Endothelial cell (in vitro differentiated cells): ENCODE data around the gene CLEC4G. TPM values are rescaled to one million over a fixed set of nuclear protein-coding genes. Genes with fewer than 3 reads are reported as not detected.

Experiments
- DNase-seq: peaks from one replicate; pipeline ENCODE4 v3.0.0; 2021; ENCODE audit warnings: low spot score
- H3K27ac Mint-ChIP-seq: one replicate; pipeline ENCODE4 v1.8.0; 2021; ENCODE audit warnings: mixed read lengths, inconsistent platforms; ENCODE audit not compliant: unreplicated experiment
- H3K27me3 Mint-ChIP-seq: one replicate; pipeline ENCODE4 v1.8.0; 2021; ENCODE audit warnings: mild to moderate bottlenecking, moderate library complexity, mixed read lengths, inconsistent platforms; ENCODE audit not compliant: unreplicated experiment
- H3K36me3 Mint-ChIP-seq: one replicate; pipeline ENCODE4 v1.8.0; 2021; ENCODE audit warnings: mild to moderate bottlenecking, low read depth, mixed read lengths, inconsistent platforms; ENCODE audit not compliant: unreplicated experiment
- H3K4me1 Mint-ChIP-seq: one replicate; pipeline ENCODE4 v1.8.0; 2021; ENCODE audit warnings: mild to moderate bottlenecking, mixed read lengths, inconsistent platforms; ENCODE audit not compliant: unreplicated experiment
- H3K4me3 Mint-ChIP-seq: one replicate; pipeline ENCODE4 v1.8.0; 2021; ENCODE audit warnings: mild to moderate bottlenecking, mixed read lengths, inconsistent platforms; ENCODE audit not compliant: unreplicated experiment
- H3K9me3 Mint-ChIP-seq: one replicate; pipeline ENCODE4 v1.8.0; 2021; ENCODE audit warnings: mixed read lengths, inconsistent platforms; ENCODE audit not compliant: unreplicated experiment
- CTCF ChIP-seq: fragments of 200-600 bp; sonication (generic); IDR thresholded peaks from one replicate; pipeline ENCODE4 v1.5.0; 2021; ENCODE audit warnings: antibody characterized with exemption; ENCODE audit not compliant: unreplicated experiment
- total RNA-seq: library from RNA; stranded (reverse); fragmentation: NEBNext Ultra II Directional; extraction: Animal tissue kit (Norgen Biotek cat#: 25700); gene quantifications from one replicate; pipeline ENCODE4 v1.2.1, GENCODE V29; 2021; ENCODE audit not compliant: unreplicated experiment

Gene CLEC4G
- total RNA-seq, 1 donor from 2014 or later: not detected

GRCh38 chr19:7742991-7743390 is 11.1 kb upstream of the CLEC4G start:
- Mint-ChIP-seq H3K9me3 (no peaks in the 10 kb centered on the region), H3K27ac (no peak overlapping the region), H3K36me3 (peaks cover 3% of the 10 kb centered on the region), H3K4me1 (no peaks in the 10 kb centered on the region), H3K27me3 (peaks cover 3% of the 10 kb centered on the region), H3K4me3 (no peak overlapping the region)
- TF ChIP-seq CTCF: no peak
- DNase-seq: no peak

- Mint-ChIP-seq H3K4me1 (no peaks in the 10 kb centered on the region), H3K4me3 (no peak overlapping the region), H3K36me3 (no peaks in the 10 kb centered on the region), H3K9me3 (no peaks in the 10 kb centered on the region), H3K27ac (no peak overlapping the region), H3K27me3 (peaks cover 4% of the 10 kb centered on the region)
- no peak for DNase-seq
- no peak for TF ChIP-seq CTCF
Observed at GRCh38 chr19:7742575-7742974, 10.7 kb upstream of the CLEC4G start.

- Mint-ChIP-seq H3K27me3 (peaks cover 5% of the 10 kb centered on the region), H3K4me1 (no peaks in the 10 kb centered on the region), H3K27ac (no peak overlapping the region), H3K36me3 (no peaks in the 10 kb centered on the region), H3K4me3 (no peak overlapping the region), H3K9me3 (no peaks in the 10 kb centered on the region)
- no peak for DNase-seq
- TF ChIP-seq CTCF: no peak
Observed at GRCh38 chr19:7740682-7741054, 8.8 kb upstream of the CLEC4G start.

- Mint-ChIP-seq H3K9me3 (no peaks in the 10 kb centered on the region), H3K36me3 (no peaks in the 10 kb centered on the region), H3K27me3 (peaks cover 5% of the 10 kb centered on the region), H3K4me1 (no peaks in the 10 kb centered on the region), H3K4me3 (no peak overlapping the region), H3K27ac (no peak overlapping the region)
- DNase-seq: no peak
- no peak for TF ChIP-seq CTCF
Observed at GRCh38 chr19:7739801-7740681, 8.1 kb upstream of the CLEC4G start.

- Mint-ChIP-seq H3K4me1 (no peaks in the 10 kb centered on the region), H3K36me3 (no peaks in the 10 kb centered on the region), H3K9me3 (no peaks in the 10 kb centered on the region), H3K27ac (no peak overlapping the region), H3K4me3 (no peak overlapping the region), H3K27me3 (peaks cover 3% of the 10 kb centered on the region)
- no peak for DNase-seq
- TF ChIP-seq CTCF: no peak
Observed at GRCh38 chr19:7739211-7739755, 7.4 kb upstream of the CLEC4G start.
